Measurements from ENCODE around the gene MISP.
A peak's percentile ranks its signal among the peaks of the same experiment; 100 is the strongest.

GRCh38 chr19:709965-710571, 40.8 kb upstream of the MISP start:
- TF ChIP-seq POLR2A (IDR thresholded peaks at IDR 0.05) (peak in 1 of 2 donors; percentile 24), CTCF (IDR thresholded peaks at IDR 0.05) (no peak), POLR2AphosphoS5 (IDR thresholded peaks at IDR 0.05; ENCODE audit: insufficient read depth in 1 of 2, low read depth in 1 of 2) (peak in 1 of 2 donors; percentile 65)

Measured in vagina (tissue), 2 donors.